Calu3 (cell line): Measurements from ENCODE around the gene ATXN7L1. TPM values are rescaled to one million over a fixed set of nuclear protein-coding genes. Genes with fewer than 3 reads are reported as not detected.
A peak's percentile ranks its signal among the peaks of the same experiment; 100 is the strongest.

Source experiments
- BruUV-seq: library from RNA; stranded (reverse); fragments of 400-500 nt; replicated peaks from 2 replicates; lab custom pipeline; 2021; lab: Mats Ljungman, UMichigan
- CTCF ChIA-PET: fragments of 300-600 bp; sonication (Branson Sonifier 250); formaldehyde crosslinking; loops from one replicate; lab custom pipeline; 2022; ENCODE audit warnings: antibody characterized with exemption; lab: Charles Lee
- DNase-seq: peaks from one replicate; pipeline ENCODE4 v3.0.0; 2022
- H3K27ac Mint-ChIP-seq: one replicate; pipeline ENCODE4 v1.8.0; 2022; ENCODE audit warnings: mixed read lengths; ENCODE audit not compliant: unreplicated experiment
- H3K27me3 Mint-ChIP-seq: one replicate; pipeline ENCODE4 v1.8.0; 2022; ENCODE audit warnings: mixed read lengths; ENCODE audit not compliant: unreplicated experiment
- H3K36me3 Mint-ChIP-seq: one replicate; pipeline ENCODE4 v1.8.0; 2022; ENCODE audit warnings: mild to moderate bottlenecking, moderate library complexity, mixed read lengths; ENCODE audit not compliant: insufficient read depth, unreplicated experiment
- H3K4me1 Mint-ChIP-seq: one replicate; pipeline ENCODE4 v1.8.0; 2022; ENCODE audit warnings: mild to moderate bottlenecking, low read depth, mixed read lengths; ENCODE audit not compliant: unreplicated experiment
- H3K4me3 Mint-ChIP-seq: one replicate; pipeline ENCODE4 v1.8.0; 2022; ENCODE audit warnings: mild to moderate bottlenecking, low read depth, moderate library complexity, mixed read lengths; ENCODE audit not compliant: unreplicated experiment
- H3K9me3 Mint-ChIP-seq: one replicate; pipeline ENCODE4 v1.8.0; 2022; ENCODE audit warnings: low read depth, mixed read lengths; ENCODE audit not compliant: unreplicated experiment
- CTCF ChIP-seq: fragments of 200-600 bp; IDR thresholded peaks from one replicate; pipeline ENCODE4 v1.8.0; 2022; ENCODE audit warnings: antibody characterized with exemption; ENCODE audit not compliant: unreplicated experiment
- intact Hi-C: fragments of 100-400 bp; cut with micrococcal nuclease; formaldehyde crosslinking; loops from one replicate; pipeline ENCODE4 v1.10.0; 2022; ENCODE audit not compliant: unreplicated experiment
- total RNA-seq: library from RNA; stranded (reverse); gene quantifications from 2 replicates; pipeline ENCODE4 v1.2.3, GENCODE V29; 2022

ATXN7L1 gene
- total RNA-seq, 1 experiment from 2014 or later: 12.0 TPM

- intact Hi-C loops: no loop called here
- DNase-seq: peak; percentile 41
- H3K27me3 Mint-ChIP-seq: no peaks in the 10 kb centered on the region
- BruUV-seq: no TSS peak
- peaks cover 17% of the 10 kb centered on the region for H3K36me3 Mint-ChIP-seq
- TF ChIP-seq CTCF: no peak
- CTCF ChIA-PET: interaction anchor here (1.1 kb wide), 1 partner anchor 39 kb away, joined by 3 read pairs; no protein-coding TSS in a partner anchor
- H3K27ac Mint-ChIP-seq: peak overlapping the region; percentile 37
- no peak overlapping the region for H3K4me3 Mint-ChIP-seq
- peaks cover 37% of the 10 kb centered on the region for H3K4me1 Mint-ChIP-seq
- no peaks in the 10 kb centered on the region for H3K9me3 Mint-ChIP-seq
Observed at GRCh38 chr7:105808703-105809590, 67.5 kb downstream of the ATXN7L1 start.

DNA sequence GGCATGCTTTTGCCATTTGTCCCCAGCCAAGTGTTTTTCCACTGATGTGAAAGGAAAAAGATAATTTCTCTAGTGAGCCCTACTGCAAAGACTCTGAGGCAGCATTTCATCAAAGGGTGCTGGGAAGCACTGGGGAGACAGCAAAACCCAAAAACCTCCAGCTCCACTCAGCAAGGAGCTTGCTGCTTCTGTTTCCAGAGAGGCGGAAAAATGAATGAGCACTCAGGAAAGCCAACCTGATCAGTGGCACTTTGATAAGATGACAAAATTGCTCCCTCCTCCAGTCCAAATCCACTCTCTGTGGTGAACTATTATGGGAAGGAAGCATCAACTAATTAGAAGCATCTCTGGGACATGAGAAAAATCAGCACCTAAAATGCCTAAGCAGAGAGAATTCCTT, 68.2 kb downstream of the ATXN7L1 start:
- intact Hi-C loops: no loop called here
- Mint-ChIP-seq H3K27me3 (no peaks in the 10 kb centered on the region), H3K4me1 (peaks cover 38% of the 10 kb centered on the region), H3K9me3 (no peaks in the 10 kb centered on the region), H3K36me3 (peaks cover 17% of the 10 kb centered on the region), H3K4me3 (no peak overlapping the region), H3K27ac (no peak overlapping the region)
- CTCF ChIA-PET: interaction anchor here (1.1 kb wide), 1 partner anchor 38 kb away, joined by 3 read pairs; no protein-coding TSS in a partner anchor
- TF ChIP-seq CTCF: no peak
- DNase-seq: no peak
- BruUV-seq: no TSS peak

- H3K36me3 Mint-ChIP-seq: peaks cover 17% of the 10 kb centered on the region
- no peaks in the 10 kb centered on the region for H3K27me3 Mint-ChIP-seq
- H3K4me1 Mint-ChIP-seq: peaks cover 46% of the 10 kb centered on the region
- no peaks in the 10 kb centered on the region for H3K9me3 Mint-ChIP-seq
- H3K27ac Mint-ChIP-seq: no peak overlapping the region
- H3K4me3 Mint-ChIP-seq: no peak overlapping the region
- intact Hi-C loops: no loop called here
- CTCF ChIA-PET: interaction anchor here (1.1 kb wide), 1 partner anchor 37 kb away, joined by 3 read pairs; no protein-coding TSS in a partner anchor
- no TSS peak for BruUV-seq
- no peak for TF ChIP-seq CTCF
- no peak for DNase-seq
Observed at GRCh38 chr7:105807448-105807762, 69.0 kb downstream of the ATXN7L1 start.

- H3K27ac Mint-ChIP-seq: peak overlapping the region; percentile 38
- H3K4me3 Mint-ChIP-seq: no peak overlapping the region
- CTCF ChIA-PET: no interaction called here
- H3K36me3 Mint-ChIP-seq: peaks cover 17% of the 10 kb centered on the region
- BruUV-seq: no TSS peak
- no peaks in the 10 kb centered on the region for H3K9me3 Mint-ChIP-seq
- intact Hi-C loops: no loop called here
- H3K4me1 Mint-ChIP-seq: peaks cover 51% of the 10 kb centered on the region
- DNase-seq: peak; percentile 66
- no peaks in the 10 kb centered on the region for H3K27me3 Mint-ChIP-seq
- no peak for TF ChIP-seq CTCF
Observed at GRCh38 chr7:105806592-105807447, 69.6 kb downstream of the ATXN7L1 start.
